DOHH2 (cell line): ENCODE results near the gene SPEM3.

ENCODE experiments used
- CTCF ChIP-seq: fragments of 200-600 bp; sonication (generic); IDR thresholded peaks from one replicate; pipeline ENCODE4 v1.5.1; 2014; ENCODE audit warnings: antibody characterized with exemption, mild to moderate bottlenecking, low read depth, low read length; ENCODE audit not compliant: poor library complexity, severe bottlenecking
- EZH2phosphoT487 ChIP-seq: fragments of 200-600 bp; sonication (generic); IDR thresholded peaks from 2 replicates; pipeline ENCODE4 v1.6.1; 2017; ENCODE audit warnings: borderline replicate concordance, mild to moderate bottlenecking, antibody characterized with exemption, low read length, moderate library complexity, mixed read lengths

- TF ChIP-seq CTCF = no peak
- TF ChIP-seq EZH2phosphoT487 = no peak
Measured at GRCh38 chr17:7403043-7403726, 25.5 kb upstream of the SPEM3 start.
